GM12872 (cell line): ENCODE data around the gene KIF11.

Experiments used
- CTCF ChIP-seq: IDR thresholded peaks from 3 replicates; pipeline ENCODE4 v1.5.1; 2011; ENCODE audit warnings: low read depth, mild to moderate bottlenecking, low read length, moderate library complexity; ENCODE audit not compliant: insufficient read depth

The KIF11 gene

GRCh38 chr10:92664322-92664721 is 71.4 kb downstream of the KIF11 start:
- TF ChIP-seq CTCF, result no peak

- no peak for TF ChIP-seq CTCF
Observed at GRCh38 chr10:92667078-92667477, 74.1 kb downstream of the KIF11 start.

- no peak for TF ChIP-seq CTCF
Observed at GRCh38 chr10:92677708-92678107, 84.8 kb downstream of the KIF11 start.

- no peak for TF ChIP-seq CTCF
Observed at GRCh38 chr10:92678206-92678605, 85.3 kb downstream of the KIF11 start.

- no peak for TF ChIP-seq CTCF
Observed at GRCh38 chr10:92681306-92681834, 88.4 kb downstream of the KIF11 start.

- no peak for TF ChIP-seq CTCF
Observed at GRCh38 chr10:92688573-92688926, 95.6 kb downstream of the KIF11 start.

- no peak for TF ChIP-seq CTCF
Observed at GRCh38 chr10:92688927-92689662, 96.2 kb downstream of the KIF11 start.
